Measurements from ENCODE around the gene NEU4. TPM values are rescaled to one million over a fixed set of nuclear protein-coding genes. Genes with fewer than 3 reads are reported as not detected.

NEU4 gene
- total RNA-seq, 1 experiment from 2014 or later = 10.0 TPM

DNA sequence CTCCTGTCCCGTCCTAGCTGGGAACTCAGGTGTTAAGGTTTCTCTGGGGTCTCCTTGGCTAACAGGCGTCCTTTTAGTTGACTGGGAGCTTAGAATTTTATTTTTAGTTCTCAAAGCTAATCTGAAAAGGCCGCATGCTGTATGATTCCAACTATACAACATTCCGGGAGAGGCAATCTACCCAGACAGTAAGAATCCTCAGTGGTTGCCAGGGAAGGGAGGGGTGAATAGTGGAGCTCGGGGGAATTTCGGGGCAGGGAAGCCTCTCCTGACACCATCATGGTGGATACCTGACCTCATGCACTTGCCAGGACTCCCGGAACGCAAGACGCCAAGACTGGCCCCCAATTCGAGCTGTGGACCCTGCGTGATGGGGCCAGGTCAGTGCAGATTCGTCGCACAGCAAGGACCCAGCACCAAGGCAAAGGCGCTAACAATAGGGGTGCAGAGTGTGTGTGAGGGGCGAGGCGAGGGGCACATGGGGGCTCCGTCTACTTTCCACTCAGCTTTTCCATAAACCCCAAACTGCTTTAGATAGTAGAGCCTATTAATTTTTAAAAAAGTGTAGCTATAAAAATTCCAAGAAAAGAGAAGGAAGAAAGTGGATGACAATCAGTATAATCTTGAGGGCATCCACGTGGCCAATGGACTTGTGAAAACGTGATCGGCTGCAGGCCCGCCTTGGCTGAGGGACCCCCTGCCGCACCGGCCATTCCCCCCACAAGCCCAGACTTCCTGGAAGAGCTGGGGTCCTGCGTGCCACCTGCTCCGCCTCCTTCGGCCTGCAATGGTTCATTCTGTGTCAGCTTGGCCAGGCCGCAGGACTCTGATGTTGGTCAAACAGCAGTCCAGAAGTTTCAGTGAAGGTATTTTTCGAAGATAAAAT, 32.4 kb downstream of the NEU4 start:
- no peaks in the 10 kb centered on the region; the same call in 1 of the 2 replicates for H3K27me3 ChIP-seq (ENCODE audit: control insufficient read depth, insufficient read depth, low read length)
- H3K27ac ChIP-seq (ENCODE audit: low read length) = no peak overlapping the region
- CTCF ChIA-PET = interaction anchor here (0.6 kb wide), 1 partner anchor 14 kb away, joined by 7 read pairs; no protein-coding TSS in a partner anchor
- in situ Hi-C loops (cut with HindIII; ENCODE audit: low pct_unique_long_range_greater_than_20kb, low sequenced_read_pairs) = no loop called here
- no peaks in the 10 kb centered on the region for H3K9me3 ChIP-seq (ENCODE audit: control insufficient read depth, insufficient read depth, low read depth, low read length)
- no peaks in the 10 kb centered on the region for H3K36me3 ChIP-seq (ENCODE audit: control insufficient read depth, insufficient read depth, low read length)
- H3K4me1 ChIP-seq (ENCODE audit: control insufficient read depth, insufficient read depth, low read length) = peaks cover 5% of the 10 kb centered on the region; the same call in 1 of the 2 replicates
- no peak overlapping the region for H3K4me3 ChIP-seq (ENCODE audit: low read depth in 2 of 2, low read length in 2 of 2)
- intact Hi-C loops (cut with micrococcal nuclease; ENCODE audit: unreplicated experiment) = no loop called here
- POLR2A ChIA-PET = no interaction called here
- TF ChIP-seq, protein P1, sequence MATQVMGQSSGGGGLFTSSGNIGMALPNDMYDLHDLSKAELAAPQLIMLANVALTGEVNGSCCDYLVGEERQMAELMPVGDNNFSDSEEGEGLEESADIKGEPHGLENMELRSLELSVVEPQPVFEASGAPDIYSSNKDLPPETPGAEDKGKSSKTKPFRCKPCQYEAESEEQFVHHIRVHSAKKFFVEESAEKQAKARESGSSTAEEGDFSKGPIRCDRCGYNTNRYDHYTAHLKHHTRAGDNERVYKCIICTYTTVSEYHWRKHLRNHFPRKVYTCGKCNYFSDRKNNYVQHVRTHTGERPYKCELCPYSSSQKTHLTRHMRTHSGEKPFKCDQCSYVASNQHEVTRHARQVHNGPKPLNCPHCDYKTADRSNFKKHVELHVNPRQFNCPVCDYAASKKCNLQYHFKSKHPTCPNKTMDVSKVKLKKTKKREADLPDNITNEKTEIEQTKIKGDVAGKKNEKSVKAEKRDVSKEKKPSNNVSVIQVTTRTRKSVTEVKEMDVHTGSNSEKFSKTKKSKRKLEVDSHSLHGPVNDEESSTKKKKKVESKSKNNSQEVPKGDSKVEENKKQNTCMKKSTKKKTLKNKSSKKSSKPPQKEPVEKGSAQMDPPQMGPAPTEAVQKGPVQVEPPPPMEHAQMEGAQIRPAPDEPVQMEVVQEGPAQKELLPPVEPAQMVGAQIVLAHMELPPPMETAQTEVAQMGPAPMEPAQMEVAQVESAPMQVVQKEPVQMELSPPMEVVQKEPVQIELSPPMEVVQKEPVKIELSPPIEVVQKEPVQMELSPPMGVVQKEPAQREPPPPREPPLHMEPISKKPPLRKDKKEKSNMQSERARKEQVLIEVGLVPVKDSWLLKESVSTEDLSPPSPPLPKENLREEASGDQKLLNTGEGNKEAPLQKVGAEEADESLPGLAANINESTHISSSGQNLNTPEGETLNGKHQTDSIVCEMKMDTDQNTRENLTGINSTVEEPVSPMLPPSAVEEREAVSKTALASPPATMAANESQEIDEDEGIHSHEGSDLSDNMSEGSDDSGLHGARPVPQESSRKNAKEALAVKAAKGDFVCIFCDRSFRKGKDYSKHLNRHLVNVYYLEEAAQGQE (IDR thresholded peaks at IDR 0.05; ENCODE audit: insufficient read depth in 1 of 2, low read depth in 2 of 2, low read length in 1 of 2) = no peak
- TF ChIP-seq, protein P2, sequence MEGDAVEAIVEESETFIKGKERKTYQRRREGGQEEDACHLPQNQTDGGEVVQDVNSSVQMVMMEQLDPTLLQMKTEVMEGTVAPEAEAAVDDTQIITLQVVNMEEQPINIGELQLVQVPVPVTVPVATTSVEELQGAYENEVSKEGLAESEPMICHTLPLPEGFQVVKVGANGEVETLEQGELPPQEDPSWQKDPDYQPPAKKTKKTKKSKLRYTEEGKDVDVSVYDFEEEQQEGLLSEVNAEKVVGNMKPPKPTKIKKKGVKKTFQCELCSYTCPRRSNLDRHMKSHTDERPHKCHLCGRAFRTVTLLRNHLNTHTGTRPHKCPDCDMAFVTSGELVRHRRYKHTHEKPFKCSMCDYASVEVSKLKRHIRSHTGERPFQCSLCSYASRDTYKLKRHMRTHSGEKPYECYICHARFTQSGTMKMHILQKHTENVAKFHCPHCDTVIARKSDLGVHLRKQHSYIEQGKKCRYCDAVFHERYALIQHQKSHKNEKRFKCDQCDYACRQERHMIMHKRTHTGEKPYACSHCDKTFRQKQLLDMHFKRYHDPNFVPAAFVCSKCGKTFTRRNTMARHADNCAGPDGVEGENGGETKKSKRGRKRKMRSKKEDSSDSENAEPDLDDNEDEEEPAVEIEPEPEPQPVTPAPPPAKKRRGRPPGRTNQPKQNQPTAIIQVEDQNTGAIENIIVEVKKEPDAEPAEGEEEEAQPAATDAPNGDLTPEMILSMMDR (IDR thresholded peaks at IDR 0.05) = no peak
- ATAC-seq = no peak
- DNase-seq (ENCODE audit: low read depth, low spot score) = no peak
- no TSS peak for BruUV-seq (replicated peaks)

DNA sequence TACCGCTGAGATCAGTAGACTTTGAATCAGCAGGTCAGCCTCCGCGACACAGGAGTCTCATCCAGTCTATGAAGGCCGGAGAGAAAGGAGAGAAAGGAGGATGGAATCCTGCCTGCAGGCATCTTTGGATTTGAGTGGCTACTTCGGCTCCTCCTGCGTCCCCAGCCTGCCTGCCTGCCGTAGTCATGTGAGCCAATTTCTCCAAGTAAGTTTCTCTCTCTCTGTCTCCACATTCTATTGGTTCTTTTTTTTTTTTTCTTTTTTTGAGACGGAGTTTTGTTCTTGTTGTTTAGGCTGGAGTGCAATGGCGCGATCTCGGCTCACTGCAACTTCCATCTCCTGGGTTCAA, 33.0 kb downstream of the NEU4 start:
- BruUV-seq (replicated peaks) = no TSS peak
- TF ChIP-seq SIN3A (IDR thresholded peaks at IDR 0.05; ENCODE audit: borderline replicate concordance, insufficient read depth, low read depth, low read length) (no peak), TCF7L2 (IDR thresholded peaks at IDR 0.05; ENCODE audit: low read depth, low read length) (no peak)
- TF ChIP-seq, protein P1 (IDR thresholded peaks at IDR 0.05; ENCODE audit: insufficient read depth in 1 of 2, low read depth in 2 of 2, low read length in 1 of 2) = no peak
- H3K27ac ChIP-seq (ENCODE audit: low read length) = no peak overlapping the region

More for the DNA sequence above, 33.0 kb downstream of the NEU4 start:
- Histone ChIP-seq H3K4me1 (ENCODE audit: control insufficient read depth, insufficient read depth, low read length) (peaks cover 5% of the 10 kb centered on the region; the same call in 1 of the 2 replicates), H3K27me3 (ENCODE audit: control insufficient read depth, insufficient read depth, low read length) (no peaks in the 10 kb centered on the region), H3K9me3 (ENCODE audit: control insufficient read depth, insufficient read depth, low read depth, low read length) (no peaks in the 10 kb centered on the region), H3K36me3 (ENCODE audit: control insufficient read depth, insufficient read depth, low read length) (no peaks in the 10 kb centered on the region), H3K4me3 (ENCODE audit: low read depth in 2 of 2, low read length in 2 of 2) (no peak overlapping the region)
- CTCF ChIA-PET = interaction anchor here (0.6 kb wide), 1 partner anchor 13 kb away, joined by 7 read pairs; no protein-coding TSS in a partner anchor
- intact Hi-C loops (cut with micrococcal nuclease; ENCODE audit: unreplicated experiment) = no loop called here
- in situ Hi-C loops (cut with HindIII; ENCODE audit: low pct_unique_long_range_greater_than_20kb, low sequenced_read_pairs) = no loop called here
- DNase-seq (ENCODE audit: low read depth, low spot score) = no peak
- ATAC-seq = no peak
- POLR2A ChIA-PET = no interaction called here

Data from Panc1 (cell line).